ENCODE measurements around the gene EEF1AKMT1.

The EEF1AKMT1 gene

DNA sequence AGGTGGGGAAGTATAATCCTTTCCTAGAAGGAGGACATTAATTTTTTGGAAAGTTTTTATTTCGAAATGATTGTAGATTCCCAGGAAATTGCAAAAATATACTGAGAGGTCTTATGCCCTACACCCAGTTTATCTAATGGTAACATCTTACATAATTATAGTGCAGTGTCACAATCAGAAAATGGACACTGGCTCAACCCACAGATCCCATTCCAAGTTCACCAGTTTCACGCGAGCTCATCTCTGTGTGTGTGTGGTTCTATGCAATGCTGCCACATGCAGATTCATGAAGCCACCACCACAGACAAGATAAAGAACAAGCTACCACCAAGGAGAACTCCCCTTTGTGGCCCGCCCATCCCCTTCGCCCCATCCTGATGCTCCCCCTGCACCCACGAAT, 45.9 kb downstream of the EEF1AKMT1 start:
- no peak for FAIRE-seq
- TF ChIP-seq PAX5 (IDR thresholded peaks at IDR 0.05; ENCODE audit: insufficient read depth, low read length, severe bottlenecking) (no peak), POLR2A (IDR thresholded peaks at IDR 0.05; ENCODE audit: low read depth, low read length) (no peak), TAF1 (IDR thresholded peaks at IDR 0.05; ENCODE audit: low read depth, low read length) (no peak), SPI1 (IDR thresholded peaks at IDR 0.05; ENCODE audit: low read depth, low read length) (no peak), POLR2AphosphoS5 (IDR thresholded peaks at IDR 0.05; ENCODE audit: low read depth, low read length) (no peak), POU2F2 (IDR thresholded peaks at IDR 0.05; ENCODE audit: low read depth, low read length) (no peak)
- DNase-seq (ENCODE audit: insufficient read length, low spot score) = no peak

DNA sequence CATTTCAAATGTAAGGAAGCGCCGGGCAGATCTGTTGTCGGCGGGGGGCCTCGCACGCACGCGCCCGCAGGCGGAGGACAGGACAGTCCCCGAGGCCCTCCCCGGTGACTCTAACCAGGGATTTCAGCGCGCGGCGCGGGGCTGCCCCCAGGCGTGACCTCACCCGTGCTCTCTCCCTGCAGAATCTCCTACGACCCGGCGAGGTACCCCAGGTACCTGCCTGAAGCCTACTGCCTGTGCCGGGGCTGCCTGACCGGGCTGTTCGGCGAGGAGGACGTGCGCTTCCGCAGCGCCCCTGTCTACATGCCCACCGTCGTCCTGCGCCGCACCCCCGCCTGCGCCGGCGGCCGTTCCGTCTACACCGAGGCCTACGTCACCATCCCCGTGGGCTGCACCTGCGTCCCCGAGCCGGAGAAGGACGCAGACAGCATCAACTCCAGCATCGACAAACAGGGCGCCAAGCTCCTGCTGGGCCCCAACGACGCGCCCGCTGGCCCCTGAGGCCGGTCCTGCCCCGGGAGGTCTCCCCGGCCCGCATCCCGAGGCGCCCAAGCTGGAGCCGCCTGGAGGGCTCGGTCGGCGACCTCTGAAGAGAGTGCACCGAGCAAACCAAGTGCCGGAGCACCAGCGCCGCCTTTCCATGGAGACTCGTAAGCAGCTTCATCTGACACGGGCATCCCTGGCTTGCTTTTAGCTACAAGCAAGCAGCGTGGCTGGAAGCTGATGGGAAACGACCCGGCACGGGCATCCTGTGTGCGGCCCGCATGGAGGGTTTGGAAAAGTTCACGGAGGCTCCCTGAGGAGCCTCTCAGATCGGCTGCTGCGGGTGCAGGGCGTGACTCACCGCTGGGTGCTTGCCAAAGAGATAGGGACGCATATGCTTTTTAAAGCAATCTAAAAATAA, 52.1 kb downstream of the EEF1AKMT1 start:
- TF ChIP-seq TAF1 (IDR thresholded peaks at IDR 0.05; ENCODE audit: low read depth, low read length) = no peak
- no peak for TF ChIP-seq PAX5 (IDR thresholded peaks at IDR 0.05; ENCODE audit: insufficient read depth, low read length, severe bottlenecking)
- TF ChIP-seq POLR2AphosphoS5 (IDR thresholded peaks at IDR 0.05; ENCODE audit: low read depth, low read length) = no peak
- no peak for TF ChIP-seq POLR2A (IDR thresholded peaks at IDR 0.05; ENCODE audit: low read depth, low read length)
- TF ChIP-seq SPI1 (IDR thresholded peaks at IDR 0.05; ENCODE audit: low read depth, low read length) = no peak
- TF ChIP-seq POU2F2 (IDR thresholded peaks at IDR 0.05; ENCODE audit: low read depth, low read length) = no peak
- FAIRE-seq (peak; percentile 76), DNase-seq (ENCODE audit: insufficient read length, low spot score) (peak; percentile 44)

GRCh38 chr13:20721058-20721453, 52.7 kb downstream of the EEF1AKMT1 start:
- TF ChIP-seq POLR2AphosphoS5 (IDR thresholded peaks at IDR 0.05; ENCODE audit: low read depth, low read length) = no peak
- no peak for TF ChIP-seq TAF1 (IDR thresholded peaks at IDR 0.05; ENCODE audit: low read depth, low read length)
- TF ChIP-seq PAX5 (IDR thresholded peaks at IDR 0.05; ENCODE audit: insufficient read depth, low read length, severe bottlenecking) = no peak
- DNase-seq (ENCODE audit: insufficient read length, low spot score) (no peak), FAIRE-seq (no peak)

DNA sequence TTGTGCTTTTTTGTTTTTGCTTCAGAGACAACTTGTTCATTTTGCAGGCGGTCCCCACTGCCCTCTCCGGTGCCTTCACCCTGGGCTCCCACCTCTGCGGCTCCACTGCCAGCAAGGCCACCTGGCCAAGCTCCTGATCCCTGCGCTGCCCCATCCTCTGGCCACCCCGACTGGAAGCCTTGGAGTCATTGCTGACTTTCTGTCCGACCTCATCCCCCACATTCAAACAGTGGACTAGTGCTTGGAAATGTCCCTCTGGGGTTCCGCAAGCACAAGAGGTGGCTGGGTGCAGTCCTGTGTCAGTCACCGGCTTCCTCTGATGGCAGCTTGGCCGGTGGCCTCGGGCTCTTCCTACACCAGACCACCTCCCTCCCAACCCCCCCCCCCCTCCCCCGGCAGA, 53.3 kb downstream of the EEF1AKMT1 start:
- FAIRE-seq (no peak), DNase-seq (ENCODE audit: insufficient read length, low spot score) (no peak)
- TF ChIP-seq PAX5 (IDR thresholded peaks at IDR 0.05; ENCODE audit: insufficient read depth, low read length, severe bottlenecking) = no peak
- no peak for TF ChIP-seq POLR2A (IDR thresholded peaks at IDR 0.05; ENCODE audit: low read depth, low read length)
- no peak for TF ChIP-seq POLR2AphosphoS5 (IDR thresholded peaks at IDR 0.05; ENCODE audit: low read depth, low read length)
- no peak for TF ChIP-seq TAF1 (IDR thresholded peaks at IDR 0.05; ENCODE audit: low read depth, low read length)
- TF ChIP-seq POU2F2 (IDR thresholded peaks at IDR 0.05; ENCODE audit: low read depth, low read length) = no peak
- TF ChIP-seq SPI1 (IDR thresholded peaks at IDR 0.05; ENCODE audit: low read depth, low read length) = no peak

- FAIRE-seq (no peak), DNase-seq (ENCODE audit: insufficient read length, low spot score) (no peak)
- TF ChIP-seq POLR2AphosphoS5 (IDR thresholded peaks at IDR 0.05; ENCODE audit: low read depth, low read length) (no peak), SPI1 (IDR thresholded peaks at IDR 0.05; ENCODE audit: low read depth, low read length) (no peak), TAF1 (IDR thresholded peaks at IDR 0.05; ENCODE audit: low read depth, low read length) (no peak), PAX5 (IDR thresholded peaks at IDR 0.05; ENCODE audit: insufficient read depth, low read length, severe bottlenecking) (no peak), POU2F2 (IDR thresholded peaks at IDR 0.05; ENCODE audit: low read depth, low read length) (no peak), POLR2A (IDR thresholded peaks at IDR 0.05; ENCODE audit: low read depth, low read length) (no peak)
These were observed 54.0 kb downstream of the EEF1AKMT1 start for GRCh38 chr13:20719783-20720182.

GRCh38 chr13:20718958-20719566, 54.7 kb downstream of the EEF1AKMT1 start:
- no peak for TF ChIP-seq POLR2AphosphoS5 (IDR thresholded peaks at IDR 0.05; ENCODE audit: low read depth, low read length)
- TF ChIP-seq TAF1 (IDR thresholded peaks at IDR 0.05; ENCODE audit: low read depth, low read length) = no peak
- no peak for TF ChIP-seq POU2F2 (IDR thresholded peaks at IDR 0.05; ENCODE audit: low read depth, low read length)
- no peak for TF ChIP-seq POLR2A (IDR thresholded peaks at IDR 0.05; ENCODE audit: low read depth, low read length)
- TF ChIP-seq PAX5 (IDR thresholded peaks at IDR 0.05; ENCODE audit: insufficient read depth, low read length, severe bottlenecking) = no peak
- no peak for TF ChIP-seq SPI1 (IDR thresholded peaks at IDR 0.05; ENCODE audit: low read depth, low read length)
- DNase-seq (ENCODE audit: insufficient read length, low spot score) (no peak), FAIRE-seq (no peak)

DNA sequence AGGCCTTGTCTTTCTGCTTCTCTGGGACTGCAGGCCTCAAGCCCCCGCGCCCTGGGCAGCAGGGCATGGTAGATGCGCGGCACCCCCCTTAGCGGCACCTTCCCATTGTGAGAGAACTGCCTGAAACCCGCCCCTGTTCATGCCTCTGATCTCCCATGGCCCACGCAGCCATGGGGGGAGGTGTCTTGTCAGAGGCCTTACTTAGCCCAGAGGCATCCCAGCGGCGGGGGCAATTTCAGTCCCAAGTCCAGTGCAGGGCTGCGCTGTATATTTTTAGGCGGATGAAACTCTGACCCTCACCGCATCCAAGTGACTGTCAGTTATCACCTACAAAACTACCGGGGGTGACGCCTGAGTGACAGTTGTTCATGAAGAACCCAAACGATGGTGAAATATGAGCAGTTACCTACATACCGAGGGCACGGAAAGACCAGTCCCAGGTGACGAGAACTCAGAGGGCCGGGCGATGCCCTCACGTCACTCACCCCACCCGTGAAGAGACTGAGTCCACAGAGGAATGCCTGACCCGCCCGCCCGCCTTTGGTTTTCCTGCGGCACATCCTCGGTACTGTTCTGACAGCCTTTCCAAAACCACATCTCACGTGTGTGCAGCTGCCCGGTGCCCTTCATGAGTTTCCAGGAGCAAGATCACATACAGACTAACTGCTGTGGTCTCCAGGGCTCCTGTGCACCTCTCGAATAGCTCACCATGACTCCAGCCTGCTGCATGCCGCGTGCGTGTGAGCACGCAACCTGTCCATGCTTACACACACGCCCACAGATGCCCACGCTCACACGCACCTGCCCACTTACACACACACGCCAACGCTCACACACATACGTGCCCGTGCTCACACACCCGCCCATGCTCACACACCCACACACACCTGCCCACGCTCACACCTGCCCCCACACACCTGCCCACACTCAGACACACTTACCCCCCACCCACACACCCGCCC, 55.9 kb downstream of the EEF1AKMT1 start:
- no peak for TF ChIP-seq PAX5 (IDR thresholded peaks at IDR 0.05; ENCODE audit: insufficient read depth, low read length, severe bottlenecking)
- TF ChIP-seq POU2F2 (IDR thresholded peaks at IDR 0.05; ENCODE audit: low read depth, low read length) = no peak
- no peak for TF ChIP-seq POLR2A (IDR thresholded peaks at IDR 0.05; ENCODE audit: low read depth, low read length)
- no peak for TF ChIP-seq SPI1 (IDR thresholded peaks at IDR 0.05; ENCODE audit: low read depth, low read length)
- no peak for TF ChIP-seq POLR2AphosphoS5 (IDR thresholded peaks at IDR 0.05; ENCODE audit: low read depth, low read length)
- TF ChIP-seq TAF1 (IDR thresholded peaks at IDR 0.05; ENCODE audit: low read depth, low read length) = no peak
- DNase-seq (ENCODE audit: insufficient read length, low spot score) (no peak), FAIRE-seq (no peak)

- no peak for FAIRE-seq
- DNase-seq (ENCODE audit: insufficient read length, low spot score) = no peak
- TF ChIP-seq PAX5 (IDR thresholded peaks at IDR 0.05; ENCODE audit: insufficient read depth, low read length, severe bottlenecking) (no peak), POLR2AphosphoS5 (IDR thresholded peaks at IDR 0.05; ENCODE audit: low read depth, low read length) (no peak), TAF1 (IDR thresholded peaks at IDR 0.05; ENCODE audit: low read depth, low read length) (no peak), SPI1 (IDR thresholded peaks at IDR 0.05; ENCODE audit: low read depth, low read length) (no peak), POU2F2 (IDR thresholded peaks at IDR 0.05; ENCODE audit: low read depth, low read length) (no peak), POLR2A (IDR thresholded peaks at IDR 0.05; ENCODE audit: low read depth, low read length) (no peak)
These were observed 56.8 kb downstream of the EEF1AKMT1 start for GRCh38 chr13:20716951-20717350.

Data from GM12891 (cell line).